ENCODE data around the gene SYT9.
"Not testable (repeated sequence)": the region's sequence is repeated elsewhere in the genome, so short reads cannot be mapped to it uniquely, and the experiment has no call there.

Gene SYT9

GRCh38 chr11:7292922-7293321 lies 41.2 kb downstream of the SYT9 start:
- H3K9me3 Mint-ChIP-seq (ENCODE audit: low read depth): no peaks in the 10 kb centered on the region
- no peaks in the 10 kb centered on the region for H3K36me3 Mint-ChIP-seq
- no peak overlapping the region for H3K4me3 Mint-ChIP-seq
- peaks cover 8% of the 10 kb centered on the region for H3K27me3 Mint-ChIP-seq
- no peak overlapping the region for H3K27ac Mint-ChIP-seq
- no peaks in the 10 kb centered on the region for H3K4me1 Mint-ChIP-seq (ENCODE audit: low read depth)

- Mint-ChIP-seq H3K27me3 (peaks cover 8% of the 10 kb centered on the region), H3K4me3 (no peak overlapping the region), H3K9me3 (ENCODE audit: low read depth) (no peaks in the 10 kb centered on the region), H3K36me3 (no peaks in the 10 kb centered on the region), H3K4me1 (ENCODE audit: low read depth) (no peaks in the 10 kb centered on the region), H3K27ac (no peak overlapping the region)
Observed at GRCh38 chr11:7299393-7299792, 47.7 kb downstream of the SYT9 start.

GRCh38 chr11:7300281-7300680 lies 48.6 kb downstream of the SYT9 start:
- H3K27ac Mint-ChIP-seq: no peak overlapping the region
- H3K36me3 Mint-ChIP-seq: no peaks in the 10 kb centered on the region
- H3K4me3 Mint-ChIP-seq: no peak overlapping the region
- no peaks in the 10 kb centered on the region for H3K4me1 Mint-ChIP-seq (ENCODE audit: low read depth)
- no peaks in the 10 kb centered on the region for H3K9me3 Mint-ChIP-seq (ENCODE audit: low read depth)
- peaks cover 8% of the 10 kb centered on the region for H3K27me3 Mint-ChIP-seq

GRCh38 chr11:7303146-7303545 lies 51.4 kb downstream of the SYT9 start:
- Mint-ChIP-seq H3K4me3 (no peak overlapping the region), H3K9me3 (ENCODE audit: low read depth) (no peaks in the 10 kb centered on the region), H3K36me3 (no peaks in the 10 kb centered on the region), H3K4me1 (ENCODE audit: low read depth) (no peaks in the 10 kb centered on the region), H3K27me3 (peaks cover 8% of the 10 kb centered on the region), H3K27ac (no peak overlapping the region)

GRCh38 chr11:7306900-7307299 lies 55.2 kb downstream of the SYT9 start:
- Mint-ChIP-seq H3K36me3 (no peaks in the 10 kb centered on the region), H3K27me3 (peaks cover 9% of the 10 kb centered on the region), H3K4me1 (ENCODE audit: low read depth) (no peaks in the 10 kb centered on the region), H3K4me3 (no peak overlapping the region), H3K9me3 (ENCODE audit: low read depth) (no peaks in the 10 kb centered on the region), H3K27ac (no peak overlapping the region)

- no peaks in the 10 kb centered on the region for H3K36me3 Mint-ChIP-seq
- peaks cover 11% of the 10 kb centered on the region for H3K27me3 Mint-ChIP-seq
- H3K4me3 Mint-ChIP-seq: no peak overlapping the region
- no peak overlapping the region for H3K27ac Mint-ChIP-seq
- no peaks in the 10 kb centered on the region for H3K9me3 Mint-ChIP-seq (ENCODE audit: low read depth)
- H3K4me1 Mint-ChIP-seq (ENCODE audit: low read depth): no peaks in the 10 kb centered on the region
Observed at GRCh38 chr11:7307836-7308235, 56.1 kb downstream of the SYT9 start.

- Mint-ChIP-seq H3K36me3 (no peaks in the 10 kb centered on the region), H3K27ac (no peak overlapping the region), H3K4me1 (ENCODE audit: low read depth) (no peaks in the 10 kb centered on the region), H3K9me3 (ENCODE audit: low read depth) (no peaks in the 10 kb centered on the region), H3K4me3 (no peak overlapping the region), H3K27me3 (peaks cover 13% of the 10 kb centered on the region)
Observed at GRCh38 chr11:7311903-7312302, 60.2 kb downstream of the SYT9 start.

- no peak overlapping the region for H3K4me3 Mint-ChIP-seq
- H3K27me3 Mint-ChIP-seq: peaks cover 10% of the 10 kb centered on the region
- no peaks in the 10 kb centered on the region for H3K4me1 Mint-ChIP-seq (ENCODE audit: low read depth)
Observed at GRCh38 chr11:7314811-7315604, 63.3 kb downstream of the SYT9 start.

GRCh38 chr11:7319501-7319900 lies 67.8 kb downstream of the SYT9 start:
- H3K36me3 Mint-ChIP-seq: no peaks in the 10 kb centered on the region
- no peak overlapping the region for H3K27ac Mint-ChIP-seq
- H3K4me1 Mint-ChIP-seq (ENCODE audit: low read depth): no peaks in the 10 kb centered on the region
- H3K27me3 Mint-ChIP-seq: peaks cover 14% of the 10 kb centered on the region
- no peak overlapping the region for H3K4me3 Mint-ChIP-seq
- no peaks in the 10 kb centered on the region for H3K9me3 Mint-ChIP-seq (ENCODE audit: low read depth)

More at GRCh38 chr11:7314811-7315604, 63.3 kb downstream of the SYT9 start:
- Mint-ChIP-seq H3K27ac (no peak overlapping the region), H3K9me3 (ENCODE audit: low read depth) (no peaks in the 10 kb centered on the region), H3K36me3 (no peaks in the 10 kb centered on the region)

- Mint-ChIP-seq H3K27ac (no peak overlapping the region), H3K36me3 (no peaks in the 10 kb centered on the region), H3K4me3 (no peak overlapping the region)
Observed at GRCh38 chr11:7320306-7320705, 68.6 kb downstream of the SYT9 start.

GRCh38 chr11:7321473-7322450 lies 70.1 kb downstream of the SYT9 start:
- Mint-ChIP-seq H3K27ac (no peak overlapping the region), H3K36me3 (no peaks in the 10 kb centered on the region), H3K27me3 (peaks cover 12% of the 10 kb centered on the region), H3K4me1 (ENCODE audit: low read depth) (no peaks in the 10 kb centered on the region), H3K4me3 (no peak overlapping the region), H3K9me3 (ENCODE audit: low read depth) (no peaks in the 10 kb centered on the region)

More at GRCh38 chr11:7320306-7320705, 68.6 kb downstream of the SYT9 start:
- peaks cover 14% of the 10 kb centered on the region for H3K27me3 Mint-ChIP-seq
- H3K4me1 Mint-ChIP-seq (ENCODE audit: low read depth): no peaks in the 10 kb centered on the region
- no peaks in the 10 kb centered on the region for H3K9me3 Mint-ChIP-seq (ENCODE audit: low read depth)

- no peak overlapping the region for H3K27ac Mint-ChIP-seq
- no peaks in the 10 kb centered on the region for H3K9me3 Mint-ChIP-seq (ENCODE audit: low read depth)
- H3K36me3 Mint-ChIP-seq: no peaks in the 10 kb centered on the region
- no peak overlapping the region for H3K4me3 Mint-ChIP-seq
- H3K4me1 Mint-ChIP-seq (ENCODE audit: low read depth): no peaks in the 10 kb centered on the region
- H3K27me3 Mint-ChIP-seq: peaks cover 6% of the 10 kb centered on the region
Observed at GRCh38 chr11:7332451-7332850, 80.7 kb downstream of the SYT9 start.

- Mint-ChIP-seq H3K4me1 (ENCODE audit: low read depth) (no peaks in the 10 kb centered on the region), H3K9me3 (ENCODE audit: low read depth) (no peaks in the 10 kb centered on the region), H3K36me3 (no peaks in the 10 kb centered on the region), H3K4me3 (no peak overlapping the region), H3K27ac (no peak overlapping the region), H3K27me3 (peaks cover 6% of the 10 kb centered on the region)
Observed at GRCh38 chr11:7332962-7333361, 81.3 kb downstream of the SYT9 start.

- not testable (repeated sequence) for H3K4me3 Mint-ChIP-seq; H3K27ac Mint-ChIP-seq; H3K4me1 Mint-ChIP-seq (ENCODE audit: low read depth); H3K36me3 Mint-ChIP-seq; H3K9me3 Mint-ChIP-seq (ENCODE audit: low read depth)
- H3K27me3 Mint-ChIP-seq: peaks cover 11% of the 10 kb centered on the region
Observed at GRCh38 chr11:7335442-7335841, 83.7 kb downstream of the SYT9 start.

- no peaks in the 10 kb centered on the region for H3K4me1 Mint-ChIP-seq (ENCODE audit: low read depth)
- H3K27me3 Mint-ChIP-seq: peaks cover 14% of the 10 kb centered on the region
- H3K36me3 Mint-ChIP-seq: no peaks in the 10 kb centered on the region
- no peak overlapping the region for H3K27ac Mint-ChIP-seq
- H3K9me3 Mint-ChIP-seq (ENCODE audit: low read depth): no peaks in the 10 kb centered on the region
- H3K4me3 Mint-ChIP-seq: no peak overlapping the region
Observed at GRCh38 chr11:7341551-7341950, 89.8 kb downstream of the SYT9 start.

All from activated naive CD8-positive, alpha-beta T cell (primary cell).